Caco-2 (cell line): ENCODE results near the gene TARP.

Experiments used
- BruUV-seq: library from RNA; stranded (reverse); fragments of 400-500 nt; replicated peaks from 2 replicates; lab custom pipeline; 2021; lab: Mats Ljungman, UMichigan
- CTCF ChIA-PET: fragments of 300-600 bp; sonication (Branson Sonifier 250); formaldehyde crosslinking; loops from one replicate; lab custom pipeline; 2022; ENCODE audit warnings: antibody characterized with exemption; lab: Charles Lee
- POLR2A ChIA-PET: fragments of 300-600 bp; sonication (Branson Sonifier 250); formaldehyde crosslinking; loops from one replicate; lab custom pipeline; 2022; ENCODE audit warnings: antibody characterized with exemption; lab: Charles Lee
- DNase-seq, 2 experiments: peaks; one replicate each; pipeline versions ENCODE4 v3.0.0 to v3.0.0-alpha.2; 2020 to 2022
- H3K27me3 ChIP-seq: replicated peaks from 2 replicates; pipeline ENCODE4 v1.6.0; 2011; ENCODE audit warnings: low read length; ENCODE audit not compliant: control insufficient read depth, insufficient read depth
- H3K36me3 ChIP-seq: 2 replicates; pipeline ENCODE4 v1.5.1; 2011; ENCODE audit warnings: low read length; ENCODE audit not compliant: control insufficient read depth, insufficient read depth
- H3K4me1 ChIP-seq: fragments of 250-450 bp; sonication (Bioruptor Pico); 2 replicates; pipeline ENCODE4 v1.5.1; 2020; ENCODE audit warnings: mild to moderate bottlenecking
- H3K4me3 ChIP-seq: 2 replicates; pipeline ENCODE4 v1.5.1; 2011; ENCODE audit warnings: low read depth, mild to moderate bottlenecking, control low read depth, low read length
- H3K9me3 ChIP-seq: fragments of 250-450 bp; sonication (Bioruptor Pico); 2 replicates; pipeline ENCODE4 v1.5.1; 2020; ENCODE audit warnings: mild to moderate bottlenecking, moderate library complexity
- H3K27ac Mint-ChIP-seq: one replicate; pipeline ENCODE4 v1.8.0; 2022; ENCODE audit warnings: mixed read lengths; ENCODE audit not compliant: unreplicated experiment
- H3K27me3 Mint-ChIP-seq: one replicate; pipeline ENCODE4 v1.8.0; 2022; ENCODE audit warnings: mixed read lengths; ENCODE audit not compliant: insufficient read depth, unreplicated experiment
- H3K36me3 Mint-ChIP-seq: one replicate; pipeline ENCODE4 v1.8.0; 2022; ENCODE audit warnings: mild to moderate bottlenecking, mixed read lengths; ENCODE audit not compliant: insufficient read depth, unreplicated experiment
- H3K4me1 Mint-ChIP-seq: one replicate; pipeline ENCODE4 v1.8.0; 2022; ENCODE audit warnings: low read depth, mixed read lengths; ENCODE audit not compliant: unreplicated experiment
- H3K4me3 Mint-ChIP-seq: one replicate; pipeline ENCODE4 v1.8.0; 2022; ENCODE audit warnings: mild to moderate bottlenecking, moderate library complexity, mixed read lengths; ENCODE audit not compliant: unreplicated experiment
- H3K9me3 Mint-ChIP-seq: one replicate; pipeline ENCODE4 v1.8.0; 2022; ENCODE audit warnings: mixed read lengths; ENCODE audit not compliant: unreplicated experiment
- CTCF ChIP-seq, 2 experiments: fragments of 200-600 bp in 1 of 2; IDR thresholded peaks; 1 replicate in 1 of 2; 2 replicates in 1 of 2; pipeline versions ENCODE4 v1.5.1 to v1.8.0; 2011 to 2022; ENCODE audit warnings: antibody characterized with exemption in 1 of 2, control low read depth in 1 of 2, inconsistent platforms in 1 of 2, low read depth in 1 of 2, low read length in 1 of 2, mild to moderate bottlenecking in 1 of 2, moderate library complexity in 1 of 2; ENCODE audit not compliant: insufficient read depth in 1 of 2, severe bottlenecking in 1 of 2, unreplicated experiment in 1 of 2
- intact Hi-C: fragments of 100-400 bp; cut with micrococcal nuclease; formaldehyde crosslinking; loops from one replicate; pipeline ENCODE4 v1.10.0; 2022; ENCODE audit not compliant: unreplicated experiment

The TARP gene

GRCh38 chr7:38291117-38291647 is 17.7 kb upstream of the TARP start:
- H3K27me3 Mint-ChIP-seq, result peaks cover 10% of the 10 kb centered on the region
- H3K27ac Mint-ChIP-seq, result no peak overlapping the region
- Histone ChIP-seq H3K27me3 (no peaks in the 10 kb centered on the region), H3K4me3 (no peak overlapping the region), H3K4me1 (no peaks in the 10 kb centered on the region), H3K36me3 (no peaks in the 10 kb centered on the region), H3K9me3 (no peaks in the 10 kb centered on the region)
- no peaks in the 10 kb centered on the region for H3K36me3 Mint-ChIP-seq
- CTCF ChIA-PET, result no interaction called here
- no peak for TF ChIP-seq CTCF (IDR thresholded peaks at IDR 0.05; ENCODE audit: insufficient read depth in 1 of 2, low read depth in 1 of 2, low read length in 1 of 2, severe bottlenecking in 1 of 2, unreplicated experiment in 1 of 2)
- intact Hi-C loops, result no loop called here
- H3K9me3 Mint-ChIP-seq, result no peaks in the 10 kb centered on the region
- no peak overlapping the region for H3K4me3 Mint-ChIP-seq
- POLR2A ChIA-PET, result no interaction called here
- no TSS peak for BruUV-seq
- H3K4me1 Mint-ChIP-seq, result no peaks in the 10 kb centered on the region
- no peak for DNase-seq

- intact Hi-C loops, result no loop called here
- Histone ChIP-seq H3K4me3 (no peak overlapping the region), H3K27me3 (no peaks in the 10 kb centered on the region), H3K4me1 (no peaks in the 10 kb centered on the region), H3K36me3 (no peaks in the 10 kb centered on the region), H3K9me3 (no peaks in the 10 kb centered on the region)
- H3K4me1 Mint-ChIP-seq, result no peaks in the 10 kb centered on the region
- no peak for TF ChIP-seq CTCF (IDR thresholded peaks at IDR 0.05; ENCODE audit: insufficient read depth in 1 of 2, low read depth in 1 of 2, low read length in 1 of 2, severe bottlenecking in 1 of 2, unreplicated experiment in 1 of 2)
- peaks cover 20% of the 10 kb centered on the region for H3K27me3 Mint-ChIP-seq
- POLR2A ChIA-PET, result no interaction called here
- H3K27ac Mint-ChIP-seq, result no peak overlapping the region
- CTCF ChIA-PET, result no interaction called here
- no peak overlapping the region for H3K4me3 Mint-ChIP-seq
- no peaks in the 10 kb centered on the region for H3K36me3 Mint-ChIP-seq
- DNase-seq, result no peak
- no peaks in the 10 kb centered on the region for H3K9me3 Mint-ChIP-seq
- no TSS peak for BruUV-seq
These were observed 11.1 kb upstream of the TARP start for GRCh38 chr7:38284553-38284952.

GRCh38 chr7:38283809-38284208 is 10.4 kb upstream of the TARP start:
- no peaks in the 10 kb centered on the region for H3K36me3 Mint-ChIP-seq
- intact Hi-C loops, result no loop called here
- no peak for DNase-seq
- POLR2A ChIA-PET, result no interaction called here
- no peaks in the 10 kb centered on the region for H3K9me3 ChIP-seq
- no peak overlapping the region for H3K27ac Mint-ChIP-seq
- no peaks in the 10 kb centered on the region for H3K36me3 ChIP-seq
- peaks cover 17% of the 10 kb centered on the region for H3K27me3 Mint-ChIP-seq
- H3K4me1 ChIP-seq, result no peaks in the 10 kb centered on the region
- no peaks in the 10 kb centered on the region for H3K4me1 Mint-ChIP-seq
- BruUV-seq, result no TSS peak
- TF ChIP-seq CTCF (IDR thresholded peaks at IDR 0.05; ENCODE audit: insufficient read depth in 1 of 2, low read depth in 1 of 2, low read length in 1 of 2, severe bottlenecking in 1 of 2, unreplicated experiment in 1 of 2), result no peak
- H3K9me3 Mint-ChIP-seq, result no peaks in the 10 kb centered on the region
- H3K4me3 ChIP-seq, result no peak overlapping the region
- CTCF ChIA-PET, result no interaction called here
- no peaks in the 10 kb centered on the region for H3K27me3 ChIP-seq
- no peak overlapping the region for H3K4me3 Mint-ChIP-seq
